Neuronal stem cell (in vitro differentiated cells): ENCODE data around the gene ANP32B.
"Not testable (repeated sequence)": the region's sequence is repeated elsewhere in the genome, so short reads cannot be mapped to it uniquely, and the experiment has no call there.

Source experiments
- DNase-seq: peaks from one replicate; pipeline ENCODE4 v3.0.0-alpha.2; 2013; ENCODE audit warnings: low spot score
- H2AFZ ChIP-seq: one replicate; pipeline ENCODE4 v1.6.1; 2013; ENCODE audit warnings: mild to moderate bottlenecking, low read length, inconsistent platforms
- H2AK5ac ChIP-seq: 2 replicates; pipeline ENCODE4 v1.6.1; 2013; ENCODE audit warnings: low read depth, mild to moderate bottlenecking, inconsistent platforms, low read length, moderate library complexity, mixed read lengths
- H2BK120ac ChIP-seq: 2 replicates; pipeline ENCODE4 v1.6.1; 2013; ENCODE audit warnings: low read depth, mild to moderate bottlenecking, inconsistent platforms, low read length, moderate library complexity, mixed read lengths
- H2BK12ac ChIP-seq: one replicate; pipeline ENCODE4 v1.6.1; 2013; ENCODE audit warnings: low read length, inconsistent platforms
- H2BK15ac ChIP-seq: 2 replicates; pipeline ENCODE4 v1.6.1; 2013; ENCODE audit warnings: mild to moderate bottlenecking, low read length, inconsistent platforms, mixed read lengths
- H2BK5ac ChIP-seq: one replicate; pipeline ENCODE4 v1.6.1; 2013; ENCODE audit warnings: inconsistent platforms, mild to moderate bottlenecking, low read length, moderate library complexity
- H3K14ac ChIP-seq: one replicate; pipeline ENCODE4 v1.6.1; 2013; ENCODE audit warnings: low read length, inconsistent platforms
- H3K18ac ChIP-seq: 2 replicates; pipeline ENCODE4 v1.6.1; 2013; ENCODE audit warnings: low read length, inconsistent platforms
- H3K23ac ChIP-seq: 2 replicates; pipeline ENCODE4 v1.6.1; 2013; ENCODE audit warnings: low read depth, mild to moderate bottlenecking, mixed read lengths, low read length, inconsistent platforms; ENCODE audit not compliant: poor library complexity
- H3K27ac ChIP-seq: replicated peaks from 3 replicates; pipeline ENCODE4 v1.5.1; 2013; ENCODE audit warnings: low read length, inconsistent platforms
- H3K27me3 ChIP-seq, 3 experiments: 2 replicates each; pipeline ENCODE4 v1.6.1; 2013; ENCODE audit warnings: low read length in 3 of 3, mild to moderate bottlenecking in 2 of 3, inconsistent platforms in 1 of 3, low read depth in 1 of 3, mixed read lengths in 1 of 3, moderate library complexity in 1 of 3; ENCODE audit not compliant: control insufficient read depth in 3 of 3, insufficient read depth in 3 of 3
- H3K36me3 ChIP-seq, 2 donors: replicated peaks in 1 of 2; 2 replicates each; pipeline ENCODE4 v1.6.1; 2013; ENCODE audit warnings: low read length in 2 of 2; ENCODE audit not compliant: control insufficient read depth in 2 of 2, insufficient read depth in 2 of 2
- H3K4ac ChIP-seq: 2 replicates; pipeline ENCODE4 v1.6.1; 2013; ENCODE audit warnings: inconsistent platforms, mild to moderate bottlenecking, low read length, moderate library complexity
- H3K4me1 ChIP-seq, 2 donors: 1 replicate in 1 of 2; 2 replicates in 1 of 2; pipeline ENCODE4 v1.6.1; 2013; ENCODE audit warnings: low read length in 2 of 2, low read depth in 1 of 2; ENCODE audit not compliant: control insufficient read depth in 2 of 2, insufficient read depth in 1 of 2
- H3K4me2 ChIP-seq: one replicate; pipeline ENCODE4 v1.6.1; 2013; ENCODE audit warnings: mild to moderate bottlenecking, low read length, inconsistent platforms; ENCODE audit not compliant: insufficient read depth, poor library complexity, severe bottlenecking
- H3K4me3 ChIP-seq, 2 donors: 2 replicates each; pipeline ENCODE4 v1.5.1; 2013; ENCODE audit warnings: low read length in 2 of 2, mild to moderate bottlenecking in 2 of 2, inconsistent platforms in 1 of 2, moderate library complexity in 1 of 2
- H3K79me1 ChIP-seq: one replicate; pipeline ENCODE4 v1.6.1; 2013; ENCODE audit warnings: low read depth, mild to moderate bottlenecking, inconsistent platforms, low read length, moderate library complexity
- H3K9ac ChIP-seq: one replicate; pipeline ENCODE4 v1.6.1; 2013; ENCODE audit warnings: mild to moderate bottlenecking, low read depth, low read length, inconsistent platforms; ENCODE audit not compliant: poor library complexity
- H3K9me3 ChIP-seq, 2 donors: replicated peaks in 1 of 2; 2 replicates each; pipeline versions ENCODE3 to v1.6.1; 2013; ENCODE audit warnings: low read length in 2 of 2, mild to moderate bottlenecking in 2 of 2, inconsistent platforms in 1 of 2, low read depth in 1 of 2, mixed read lengths in 1 of 2, moderate library complexity in 1 of 2; ENCODE audit not compliant: control insufficient read depth in 2 of 2, insufficient read depth in 1 of 2
- H4K8ac ChIP-seq: one replicate; pipeline ENCODE4 v1.6.1; 2013; ENCODE audit warnings: low read depth, mild to moderate bottlenecking, inconsistent platforms, low read length, moderate library complexity
- H4K91ac ChIP-seq: one replicate; pipeline ENCODE4 v1.6.1; 2013; ENCODE audit warnings: low read length, low read depth, mild to moderate bottlenecking, inconsistent platforms; ENCODE audit not compliant: poor library complexity
- WGBS, 2 donors: extraction: QIAGEN DNeasy Blood & Tissue Kit; methylation state at CpG; one replicate each; pipeline ENCODE4 v1.1.7; 2013; ENCODE audit warnings: missing lambda C conversion rate in 2 of 2, mixed read lengths in 1 of 2; ENCODE audit not compliant: insufficient read length in 2 of 2, insufficient replicate concordance in 1 of 2; ENCODE audit errors: extremely low coverage in 2 of 2; 5-methylcytosine and 5-hydroxymethylcytosine counted together

Gene ANP32B

GRCh38 chr9:97994703-97995102 is 11.6 kb downstream of the ANP32B start:
- no CpG with 5 or more reads among the region's 1 CpG for WGBS, 2 donors
- DNase-seq = no peak
- Histone ChIP-seq H2AFZ (no peak overlapping the region), H3K4me3 (no peak overlapping the region), H3K4ac (no peak overlapping the region), H2BK120ac (no peak overlapping the region), H3K14ac (no peak overlapping the region), H4K91ac (no peak overlapping the region), H3K27ac (no peak overlapping the region), H3K9ac (no peak overlapping the region), H3K36me3 (peaks cover 4 to 81% of the 10 kb centered on the region in 2 donors), H3K27me3 (no peaks in the 10 kb centered on the region), H3K18ac (no peak overlapping the region), H3K4me1 (no peaks in the 10 kb centered on the region), H3K9me3 (no peaks in the 10 kb centered on the region), H4K8ac (no peak overlapping the region), H2BK5ac (no peak overlapping the region), H2AK5ac (no peak overlapping the region), H2BK12ac (no peak overlapping the region), H2BK15ac (no peak overlapping the region), H3K4me2 (no peak overlapping the region), H3K23ac (no peak overlapping the region), H3K79me1 (no peaks in the 10 kb centered on the region)

GRCh38 chr9:97996676-97997075 is 13.5 kb downstream of the ANP32B start:
- not testable (repeated sequence) for H3K27me3 ChIP-seq, H3K9me3 ChIP-seq, H3K4me2 ChIP-seq, H3K23ac ChIP-seq, H3K4me3 ChIP-seq, H4K8ac ChIP-seq, H3K4ac ChIP-seq, H3K18ac ChIP-seq, H2BK5ac ChIP-seq, H3K14ac ChIP-seq, H3K79me1 ChIP-seq, DNase-seq, H3K27ac ChIP-seq, H2BK12ac ChIP-seq, H3K4me1 ChIP-seq, H2BK120ac ChIP-seq, H2AFZ ChIP-seq, H3K9ac ChIP-seq, H4K91ac ChIP-seq, H2AK5ac ChIP-seq, H2BK15ac ChIP-seq
- peaks cover 6 to 91% of the 10 kb centered on the region in 2 donors for H3K36me3 ChIP-seq
- WGBS, 2 donors = no CpG with 5 or more reads among the region's 7 CpGs

GRCh38 chr9:97997330-97998276 is 14.5 kb downstream of the ANP32B start:
- WGBS, 2 donors = no CpG with 5 or more reads among the region's 3 CpGs
- Histone ChIP-seq H3K4me1 (no peaks in the 10 kb centered on the region), H3K79me1 (no peaks in the 10 kb centered on the region), H3K23ac (no peak overlapping the region), H3K36me3 (peaks cover 9 to 93% of the 10 kb centered on the region in 2 donors), H3K27me3 (no peaks in the 10 kb centered on the region), H3K4ac (no peak overlapping the region), H2BK12ac (no peak overlapping the region), H4K91ac (no peak overlapping the region), H2BK120ac (no peak overlapping the region), H3K14ac (no peak overlapping the region), H2BK15ac (no peak overlapping the region), H3K18ac (no peak overlapping the region), H3K4me2 (no peak overlapping the region), H4K8ac (no peak overlapping the region), H3K4me3 (no peak overlapping the region), H2BK5ac (no peak overlapping the region), H3K9me3 (no peaks in the 10 kb centered on the region), H3K27ac (no peak overlapping the region), H3K9ac (no peak overlapping the region), H2AK5ac (no peak overlapping the region), H2AFZ (no peak overlapping the region)
- DNase-seq = no peak

- no peak overlapping the region for H2BK120ac ChIP-seq
- peaks cover 32 to 94% of the 10 kb centered on the region in 2 donors for H3K36me3 ChIP-seq
- H3K4ac ChIP-seq = no peak overlapping the region
- no peaks in the 10 kb centered on the region for H3K4me1 ChIP-seq
- H2AK5ac ChIP-seq = no peak overlapping the region
- DNase-seq = no peak
- no peak overlapping the region for H3K23ac ChIP-seq
- H2BK15ac ChIP-seq = no peak overlapping the region
- H2AFZ ChIP-seq = no peak overlapping the region
- H3K27ac ChIP-seq = no peak overlapping the region
- H4K8ac ChIP-seq = no peak overlapping the region
- no peak overlapping the region for H3K9ac ChIP-seq
- H2BK5ac ChIP-seq = no peak overlapping the region
- no peak overlapping the region for H3K18ac ChIP-seq
- H2BK12ac ChIP-seq = no peak overlapping the region
- no CpG with 5 or more reads among the region's 2 CpGs for WGBS, 2 donors
- no peaks in the 10 kb centered on the region for H3K79me1 ChIP-seq
- no peak overlapping the region for H3K4me2 ChIP-seq
- no peaks in the 10 kb centered on the region for H3K27me3 ChIP-seq
- H3K14ac ChIP-seq = no peak overlapping the region
- H4K91ac ChIP-seq = no peak overlapping the region
- H3K4me3 ChIP-seq = no peak overlapping the region
- no peaks in the 10 kb centered on the region for H3K9me3 ChIP-seq
Observed at GRCh38 chr9:98002808-98003207, 19.7 kb downstream of the ANP32B start.
